Putamen (tissue), 1 donor: Measurements from ENCODE around the gene BUB1B.
"Not testable (repeated sequence)": the region's sequence is repeated elsewhere in the genome, so short reads cannot be mapped to it uniquely, and the experiment has no call there.

ENCODE experiments used
- DNase-seq: peaks from one replicate; pipeline ENCODE4 v3.0.0-alpha.2; 2016; ENCODE audit warnings: low spot score

Gene BUB1B

GRCh38 chr15:40137303-40138200, 23.3 kb upstream of the BUB1B start:
- no peak for DNase-seq

- not testable (repeated sequence) for DNase-seq
Measured at GRCh38 chr15:40138201-40138570, 22.7 kb upstream of the BUB1B start.

- DNase-seq = no peak
Measured at GRCh38 chr15:40142428-40142827, 18.4 kb upstream of the BUB1B start.

DNA sequence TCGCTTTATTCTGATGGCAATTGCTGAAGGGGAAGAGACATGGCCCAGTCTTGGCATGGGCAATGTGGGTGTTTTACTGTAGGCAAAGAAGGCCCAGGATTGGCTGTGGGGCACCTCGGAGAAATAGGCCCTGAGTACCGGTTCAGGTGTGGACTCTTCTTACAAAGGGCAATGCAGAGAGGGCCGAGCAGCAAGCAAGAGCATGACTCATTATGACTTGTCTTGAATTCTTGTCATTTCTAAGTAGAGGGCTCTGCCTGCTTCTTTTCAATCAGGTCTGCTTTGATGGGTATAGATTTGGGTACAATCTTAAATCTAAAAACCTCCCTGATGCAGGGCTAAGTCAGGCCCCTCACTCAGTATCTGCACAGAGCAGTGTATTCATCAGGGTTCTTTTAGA, 14.8 kb upstream of the BUB1B start:
- no peak for DNase-seq

- DNase-seq = no peak
Measured at GRCh38 chr15:40149339-40149738, 11.5 kb upstream of the BUB1B start.

DNA sequence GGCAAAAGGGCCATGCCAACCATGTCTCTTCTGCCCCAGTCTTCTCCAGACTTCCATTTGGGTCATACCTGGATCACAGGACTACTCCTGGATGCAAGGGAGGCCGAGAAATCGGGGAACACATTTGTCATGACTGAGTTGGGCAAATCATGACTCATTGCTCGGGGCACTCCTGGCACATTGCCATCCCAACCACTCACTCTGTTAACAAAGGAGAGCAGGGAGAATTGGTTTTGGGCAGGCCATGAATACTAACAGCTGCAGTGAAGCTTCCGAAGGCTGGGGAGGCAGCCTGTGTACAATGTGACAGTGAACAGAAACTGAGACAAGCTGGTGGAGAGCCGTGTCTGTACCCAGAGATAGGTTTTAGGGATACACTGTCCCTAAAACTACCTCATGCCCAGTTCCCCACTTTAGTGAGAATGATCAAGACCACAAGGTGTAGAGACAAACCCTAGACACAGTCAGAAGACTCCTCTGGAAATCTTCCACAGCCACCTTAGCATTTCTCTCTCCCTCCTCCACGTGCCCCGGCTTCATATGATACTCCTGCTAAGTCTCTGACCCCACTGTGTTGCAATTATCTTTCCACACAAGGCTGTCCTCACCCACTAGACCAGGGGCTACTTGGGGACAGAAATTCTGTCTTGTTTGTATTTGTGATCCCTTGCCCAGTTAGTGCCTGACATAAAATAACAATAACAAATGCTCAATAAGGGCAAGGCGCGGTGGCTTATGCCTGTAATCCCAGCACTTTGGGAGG, 10.5 kb upstream of the BUB1B start:
- DNase-seq = no peak

DNA sequence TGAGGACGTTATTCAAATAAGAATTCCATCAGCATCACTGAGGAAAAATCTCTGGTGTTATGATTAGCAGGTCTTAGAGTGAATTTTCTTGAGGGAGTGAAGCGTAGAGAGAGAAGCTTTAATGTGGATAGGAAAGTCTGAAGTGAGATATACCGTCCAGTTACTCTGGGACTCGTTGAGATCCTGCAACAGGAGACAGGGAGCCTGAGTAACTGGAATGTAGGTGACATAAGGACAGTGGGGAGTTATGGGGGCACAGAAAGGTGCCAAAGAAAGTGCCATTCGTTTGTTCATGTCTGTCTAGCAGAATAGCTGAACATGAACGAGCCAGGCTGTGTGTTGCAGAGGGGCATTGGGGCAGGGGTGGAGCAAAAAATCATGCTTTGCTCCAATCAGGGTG, 9.4 kb upstream of the BUB1B start:
- no peak for DNase-seq

DNA sequence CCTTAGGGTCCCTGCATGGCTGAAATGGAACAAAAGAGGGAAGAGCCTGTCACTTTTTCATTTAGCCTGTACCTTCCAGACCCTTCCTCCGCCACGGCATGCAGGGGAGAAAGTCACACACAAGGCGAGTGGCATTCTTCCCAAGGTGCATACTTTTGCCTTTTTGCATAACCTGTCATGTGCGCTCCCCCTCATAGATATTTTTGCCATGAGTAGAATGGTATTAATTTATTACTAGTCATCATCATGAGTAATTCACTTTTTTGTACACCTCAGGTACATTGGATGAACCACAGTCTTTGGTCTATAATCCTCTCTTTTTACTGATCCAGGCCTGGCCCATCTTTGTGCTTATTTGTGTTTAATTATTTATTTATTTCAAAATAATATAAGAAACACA, 8.9 kb upstream of the BUB1B start:
- no peak for DNase-seq

DNA sequence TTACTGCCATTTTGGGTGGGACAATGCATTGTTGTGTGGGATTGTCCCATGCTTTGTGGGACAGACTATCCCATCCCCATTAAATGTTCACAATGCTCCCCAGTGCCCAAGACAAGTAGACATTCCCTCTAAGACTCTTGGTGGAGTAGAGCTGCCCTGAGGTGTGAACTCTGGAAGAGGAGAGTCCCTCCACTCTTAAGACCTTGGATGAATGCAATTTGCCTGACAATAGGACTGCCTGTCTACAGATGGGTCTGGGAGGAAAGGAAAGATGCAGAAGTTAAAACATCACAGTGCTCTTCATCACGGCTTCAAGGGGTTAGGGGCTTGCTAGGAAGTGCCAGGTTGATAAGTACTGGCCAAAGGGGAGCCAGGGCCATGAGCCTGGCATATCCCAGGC, 6.0 kb upstream of the BUB1B start:
- DNase-seq = not testable (repeated sequence)

- no peak for DNase-seq
Measured at GRCh38 chr15:40155270-40155910, 5.5 kb upstream of the BUB1B start.

DNA sequence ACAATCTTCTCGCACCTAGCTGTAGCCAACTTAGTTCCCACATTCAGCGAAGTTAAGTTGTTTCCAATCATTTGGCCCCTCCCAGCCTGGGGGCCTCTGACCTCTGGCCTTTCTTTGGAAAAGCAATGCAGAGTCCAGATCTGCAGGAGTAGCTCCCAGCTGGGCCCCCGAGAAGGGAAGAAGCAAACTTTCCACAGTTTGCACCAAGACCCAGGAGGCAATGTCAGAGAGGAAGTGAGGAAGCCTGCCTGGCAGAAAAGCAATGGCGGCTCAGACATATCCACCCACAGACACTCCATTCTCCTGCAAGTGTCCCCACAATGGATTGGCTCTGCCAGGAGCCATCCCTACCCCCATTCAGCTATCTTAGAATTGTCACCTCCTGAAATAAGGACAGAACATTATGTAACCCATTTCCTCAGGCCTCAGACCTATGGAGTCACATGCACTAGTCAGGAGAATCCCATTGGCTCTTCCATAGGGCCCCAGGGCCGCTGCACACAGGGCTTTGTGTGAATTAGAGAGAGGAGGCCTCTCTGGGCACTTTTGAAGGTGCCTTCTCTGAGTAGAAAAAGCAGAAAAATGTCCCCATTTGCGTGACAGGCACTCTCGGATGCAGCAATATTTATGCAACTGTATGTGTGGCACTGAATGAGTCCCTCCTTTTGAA, 3.0 kb upstream of the BUB1B start:
- DNase-seq = no peak

GRCh38 chr15:40160021-40160420, 848 bp upstream of the BUB1B start:
- no peak for DNase-seq

DNA sequence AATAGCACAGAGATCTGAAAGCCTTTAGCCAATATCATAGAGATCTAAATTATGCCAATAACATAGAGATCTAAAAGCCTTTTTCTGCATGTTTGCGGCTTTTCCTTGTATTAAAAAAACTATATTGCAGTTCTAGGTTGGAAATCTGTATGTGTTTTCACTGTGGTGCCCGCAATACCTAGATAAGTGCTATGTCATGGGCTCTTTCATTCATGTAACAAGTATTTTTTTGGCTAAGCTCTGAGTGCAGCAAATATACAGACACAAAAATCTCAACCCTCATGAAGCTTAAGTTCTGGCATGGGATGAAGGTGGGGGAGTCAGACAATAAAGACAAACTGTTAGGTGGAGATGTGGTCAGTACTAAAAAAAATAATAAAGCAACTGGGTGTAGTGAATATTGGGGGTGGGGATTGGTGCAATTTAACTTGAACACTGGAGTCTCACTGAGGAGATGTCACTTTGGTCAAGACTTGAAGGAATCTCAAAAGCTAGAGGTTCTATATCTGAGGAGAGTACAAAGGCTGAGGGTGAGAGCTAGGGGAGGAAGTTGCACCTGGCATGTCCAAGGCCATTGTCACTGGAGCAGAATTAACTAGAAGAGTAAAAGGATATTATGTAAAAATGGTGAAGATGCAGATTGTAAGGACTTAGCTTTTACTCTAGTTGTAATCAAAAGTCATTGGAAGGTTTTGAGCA, 973 bp downstream of the BUB1B start:
- DNase-seq = no peak

DNA sequence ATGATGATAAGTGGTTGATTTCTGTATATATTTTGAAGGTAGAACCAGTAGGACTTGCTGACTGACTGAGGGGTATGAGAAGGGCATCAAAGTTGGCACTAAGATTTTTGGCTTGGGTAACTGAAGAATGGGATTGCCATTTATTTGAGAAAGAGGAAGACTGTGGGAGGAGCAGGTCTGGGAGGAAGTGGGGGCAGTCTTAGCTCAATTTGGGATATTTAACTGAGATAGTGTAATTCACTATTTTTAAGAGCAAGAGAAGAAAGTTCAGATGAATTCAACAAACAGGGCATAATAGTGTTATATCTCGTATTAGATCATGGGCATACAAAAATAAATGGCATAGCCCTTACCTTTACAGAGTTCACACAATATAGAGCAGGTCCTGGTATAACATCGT, 1.7 kb downstream of the BUB1B start:
- no peak for DNase-seq

- no peak for DNase-seq
Measured at GRCh38 chr15:40163657-40164416, 3.0 kb downstream of the BUB1B start.

DNA sequence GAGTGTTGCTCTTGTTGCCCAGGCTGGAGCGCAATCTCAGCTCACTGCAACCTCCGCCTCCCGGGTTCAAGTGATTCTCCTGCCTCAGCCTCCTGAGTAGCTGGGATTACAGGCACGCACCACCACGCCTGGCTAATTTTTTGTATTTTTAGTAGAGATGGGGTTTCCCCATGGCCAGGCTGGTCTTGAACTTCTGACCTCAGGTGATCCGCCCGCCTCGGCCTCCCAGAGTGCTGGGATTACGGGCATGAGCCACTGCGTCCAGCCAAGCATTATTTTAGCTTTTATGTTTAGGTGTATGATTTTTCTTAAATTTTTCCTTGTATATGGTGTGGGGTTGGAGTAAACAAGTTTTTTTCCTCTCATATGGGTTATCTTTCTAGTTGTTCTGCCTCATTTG, 6.5 kb downstream of the BUB1B start:
- not testable (repeated sequence) for DNase-seq

DNA sequence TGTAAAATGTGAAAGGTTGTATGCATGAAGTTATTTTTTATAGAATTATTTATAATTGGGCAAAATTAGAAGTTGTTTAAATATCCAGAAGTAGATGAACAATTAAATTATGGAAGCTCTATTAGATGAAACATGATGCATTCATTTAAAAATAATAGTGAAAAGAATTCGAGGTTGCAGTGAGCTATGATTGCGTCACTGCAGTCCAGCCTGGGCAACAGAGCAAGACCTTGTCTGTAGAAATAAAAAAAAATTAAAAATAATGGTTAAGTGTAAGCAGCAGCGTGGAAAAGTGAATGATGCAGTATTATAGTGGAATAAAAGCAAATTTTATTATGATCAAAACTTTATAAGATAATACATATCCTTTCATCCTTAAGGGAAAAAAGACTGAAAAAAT, 14.3 kb downstream of the BUB1B start:
- no peak for DNase-seq

DNA sequence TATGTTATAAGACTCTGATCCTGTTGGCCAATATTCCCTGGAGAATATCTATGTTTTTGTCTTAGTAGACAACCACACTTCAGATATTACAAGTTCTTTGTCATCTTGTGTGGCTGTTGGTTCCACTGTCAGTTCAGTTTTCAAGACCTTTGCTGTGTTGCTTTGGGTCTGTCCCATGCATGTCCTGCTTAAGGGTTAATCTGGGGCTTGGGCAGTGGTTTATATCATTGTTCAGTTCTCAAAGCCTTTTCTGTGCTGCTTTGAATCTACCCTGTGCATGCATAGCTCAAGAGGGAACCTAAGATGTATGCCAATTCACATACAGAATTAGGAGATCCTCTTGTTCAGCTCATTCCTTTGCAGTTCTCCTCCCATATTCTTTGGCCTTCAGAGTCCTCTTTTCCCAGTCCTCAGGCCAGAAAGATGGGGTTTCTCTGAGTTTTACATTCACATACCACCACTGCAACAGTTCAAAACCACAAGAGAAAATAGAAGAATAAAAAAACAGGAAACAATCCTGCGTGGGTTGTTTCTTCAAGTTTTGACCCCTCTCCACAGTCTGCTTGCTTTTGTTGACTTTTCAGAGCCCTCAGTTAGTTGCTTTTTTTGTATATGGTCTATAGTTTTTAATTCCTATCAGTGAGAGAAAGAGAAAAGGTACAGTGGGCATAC, 21.6 kb downstream of the BUB1B start:
- DNase-seq = no peak

DNA sequence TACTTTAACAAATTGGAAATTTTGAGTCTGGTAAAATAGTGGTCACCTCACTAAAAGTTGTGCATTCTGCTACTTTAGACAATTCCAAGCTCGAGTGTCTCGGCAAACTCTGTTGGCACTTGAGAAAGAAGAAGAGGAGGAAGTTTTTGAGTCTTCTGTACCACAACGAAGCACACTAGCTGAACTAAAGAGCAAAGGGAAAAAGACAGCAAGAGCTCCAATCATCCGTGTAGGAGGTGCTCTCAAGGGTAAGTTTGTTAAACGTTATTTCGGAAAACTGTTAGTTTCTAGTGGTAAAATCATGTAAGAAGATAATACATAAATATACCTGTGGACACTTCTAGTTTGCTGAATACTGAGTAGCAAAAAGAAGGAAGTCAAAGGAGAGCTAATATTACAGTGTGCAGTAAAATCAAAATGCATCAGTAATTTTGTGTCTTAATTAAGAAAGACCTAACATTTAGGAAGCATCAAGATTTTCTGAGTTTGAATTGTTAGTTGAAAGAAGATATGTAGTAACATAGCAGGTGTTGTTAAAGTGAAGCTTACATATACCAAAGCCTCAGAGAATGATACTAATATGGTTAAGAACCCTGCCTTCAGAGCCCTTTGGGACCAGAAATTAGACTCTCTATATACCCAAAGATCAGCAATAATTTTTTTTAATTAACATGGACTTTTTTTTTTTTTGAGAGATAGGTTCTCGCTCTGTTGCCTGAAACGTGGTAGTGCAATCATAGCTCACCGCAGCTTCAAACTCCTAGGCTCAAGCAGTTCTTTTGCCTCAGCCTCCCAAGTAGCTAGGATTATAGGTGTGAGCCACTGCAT, 23.0 kb downstream of the BUB1B start:
- no peak for DNase-seq
